MM.1S (cell line): ENCODE measurements around the gene ADD3.

Experiments
- DNase-seq: peaks from one replicate; pipeline ENCODE4 v3.0.0-alpha.2; 2015
- H2AFZ ChIP-seq: fragments of 300-600 bp; sonication (generic); 2 replicates; pipeline ENCODE4 v1.6.0; 2016; ENCODE audit warnings: antibody characterized with exemption, low read length
- H3F3A ChIP-seq: fragments of 300-600 bp; sonication (generic); 2 replicates; pipeline ENCODE4 v1.6.1; 2016; ENCODE audit warnings: mild to moderate bottlenecking, antibody characterized with exemption, low read length, moderate library complexity, mixed read lengths; ENCODE audit not compliant: insufficient read depth
- H3K27ac ChIP-seq: fragments of 300-600 bp; sonication (generic); 2 replicates; pipeline ENCODE4 v1.5.1; 2016; ENCODE audit warnings: mild to moderate bottlenecking, low read length
- H3K27me3 ChIP-seq: fragments of 300-600 bp; sonication (generic); replicated peaks from 2 replicates; pipeline ENCODE4 v1.6.0; 2016; ENCODE audit warnings: low read length; ENCODE audit not compliant: insufficient read depth
- H3K36me3 ChIP-seq: fragments of 300-600 bp; sonication (generic); replicated peaks from 2 replicates; pipeline ENCODE4 v1.6.1; 2016; ENCODE audit warnings: mild to moderate bottlenecking, low read length, mixed read lengths; ENCODE audit not compliant: insufficient read depth
- H3K4me1 ChIP-seq: fragments of 300-600 bp; sonication (generic); 2 replicates; pipeline ENCODE4 v1.6.1; 2016; ENCODE audit warnings: low read length, mixed read lengths
- H3K4me2 ChIP-seq: fragments of 300-600 bp; sonication (generic); 2 replicates; pipeline ENCODE4 v1.6.0; 2016; ENCODE audit warnings: low read depth, low read length
- H3K4me3 ChIP-seq: fragments of 300-600 bp; sonication (generic); 2 replicates; pipeline ENCODE4 v1.5.1; 2016; ENCODE audit warnings: low read length, mixed read lengths
- H3K79me2 ChIP-seq: fragments of 300-600 bp; sonication (generic); 2 replicates; pipeline ENCODE4 v1.6.1; 2016; ENCODE audit warnings: mixed run types, low read length, mixed read lengths
- H3K9ac ChIP-seq: fragments of 300-600 bp; sonication (generic); 2 replicates; pipeline ENCODE4 v1.6.1; 2016; ENCODE audit warnings: low read length, mixed read lengths
- H3K9me2 ChIP-seq: fragments of 300-600 bp; sonication (generic); replicated peaks from 2 replicates; pipeline ENCODE4 v1.6.1; 2016; ENCODE audit warnings: mild to moderate bottlenecking, low read length, mixed read lengths; ENCODE audit not compliant: insufficient read depth
- H3K9me3 ChIP-seq: fragments of 300-600 bp; sonication (generic); replicated peaks from 2 replicates; pipeline ENCODE4 v1.6.1; 2016; ENCODE audit warnings: mild to moderate bottlenecking, low read length, mixed read lengths; ENCODE audit not compliant: insufficient read depth
- H4K20me1 ChIP-seq: fragments of 300-600 bp; sonication (generic); 2 replicates; pipeline ENCODE4 v1.6.1; 2016; ENCODE audit warnings: mild to moderate bottlenecking, low read length, moderate library complexity, mixed read lengths; ENCODE audit not compliant: insufficient read depth
- EZH2 ChIP-seq: fragments of 300-600 bp; sonication (generic); optimal IDR thresholded peaks from 2 replicates; pipeline ENCODE3; 2017; ENCODE audit warnings: low read depth, mild to moderate bottlenecking, antibody characterized with exemption, low read length, mixed read lengths
- EZH2phosphoT487 ChIP-seq: fragments of 300-600 bp; sonication (generic); IDR thresholded peaks from 2 replicates; pipeline ENCODE4 v1.6.1; 2018; ENCODE audit warnings: antibody characterized with exemption, low read length
- TF ChIP-seq, protein P1 (sequence below): fragments of 300-600 bp; sonication (generic); IDR thresholded peaks from 2 replicates; pipeline ENCODE4 v1.5.1; 2016; ENCODE audit warnings: antibody characterized with exemption, low read length, mixed read lengths

The ADD3 gene

DNA sequence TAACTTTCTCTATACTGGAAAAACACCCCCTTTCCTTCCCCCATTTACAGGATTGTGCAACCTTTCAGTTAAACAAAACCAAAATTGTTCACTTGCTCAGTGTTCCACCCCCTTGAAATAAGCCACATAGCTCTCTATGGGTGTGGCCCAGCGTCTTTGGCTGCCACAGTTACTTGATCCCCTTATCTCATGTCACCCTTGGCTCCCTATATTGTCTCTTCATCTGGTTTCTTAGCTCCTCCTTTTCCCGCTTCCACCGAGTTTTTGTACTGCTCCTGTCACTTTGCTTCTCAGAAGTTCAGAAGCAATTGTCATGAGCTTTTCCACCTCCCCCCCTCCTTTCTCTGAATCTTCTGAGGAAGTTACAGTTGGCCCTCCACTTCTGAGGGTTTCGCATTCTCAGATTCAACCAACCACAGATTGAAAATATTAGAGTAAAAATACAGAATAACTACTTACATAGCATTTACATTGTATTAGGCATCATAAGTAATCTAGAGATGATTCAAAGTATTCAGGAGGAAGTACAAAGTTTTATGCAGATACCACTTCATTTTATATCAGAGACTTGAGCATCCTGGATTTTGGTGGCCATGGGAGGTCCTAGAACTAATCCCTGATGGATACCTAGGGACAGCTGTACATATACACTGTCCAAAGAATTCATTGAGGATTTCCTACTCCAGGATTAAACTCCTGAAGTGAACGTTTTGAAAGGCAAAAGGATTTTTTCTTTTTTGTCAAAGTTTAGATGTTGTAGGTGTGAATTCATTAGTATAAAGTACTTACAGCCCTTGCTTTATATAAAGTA lies 60.4 kb downstream of the ADD3 start:
- H3K27ac ChIP-seq, result peak overlapping the region; percentile 44; the same call in 1 of the 2 replicates

DNA sequence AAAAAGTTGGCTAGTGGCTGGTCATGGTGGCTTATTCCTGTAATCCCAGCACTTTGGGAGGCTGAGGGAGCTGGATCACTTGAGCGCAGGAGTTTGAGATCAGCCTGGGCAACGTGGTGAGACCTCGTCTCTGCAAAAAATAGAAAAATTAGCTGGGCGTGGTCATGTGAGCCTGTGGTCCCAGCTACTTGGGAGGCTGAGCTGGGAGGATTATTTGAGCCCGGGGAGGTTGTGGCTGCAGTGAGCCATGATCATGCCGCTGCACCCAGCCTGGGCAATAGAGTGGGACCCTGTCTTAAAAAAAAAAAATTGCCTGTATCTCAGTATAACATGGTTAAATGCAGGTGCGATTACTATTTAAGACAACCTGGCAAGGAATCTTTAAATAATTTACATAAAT lies 61.0 kb downstream of the ADD3 start:
- no peaks in the 10 kb centered on the region for H3K9me2 ChIP-seq
- no peak overlapping the region for H3K4me3 ChIP-seq
- TF ChIP-seq, protein P1, sequence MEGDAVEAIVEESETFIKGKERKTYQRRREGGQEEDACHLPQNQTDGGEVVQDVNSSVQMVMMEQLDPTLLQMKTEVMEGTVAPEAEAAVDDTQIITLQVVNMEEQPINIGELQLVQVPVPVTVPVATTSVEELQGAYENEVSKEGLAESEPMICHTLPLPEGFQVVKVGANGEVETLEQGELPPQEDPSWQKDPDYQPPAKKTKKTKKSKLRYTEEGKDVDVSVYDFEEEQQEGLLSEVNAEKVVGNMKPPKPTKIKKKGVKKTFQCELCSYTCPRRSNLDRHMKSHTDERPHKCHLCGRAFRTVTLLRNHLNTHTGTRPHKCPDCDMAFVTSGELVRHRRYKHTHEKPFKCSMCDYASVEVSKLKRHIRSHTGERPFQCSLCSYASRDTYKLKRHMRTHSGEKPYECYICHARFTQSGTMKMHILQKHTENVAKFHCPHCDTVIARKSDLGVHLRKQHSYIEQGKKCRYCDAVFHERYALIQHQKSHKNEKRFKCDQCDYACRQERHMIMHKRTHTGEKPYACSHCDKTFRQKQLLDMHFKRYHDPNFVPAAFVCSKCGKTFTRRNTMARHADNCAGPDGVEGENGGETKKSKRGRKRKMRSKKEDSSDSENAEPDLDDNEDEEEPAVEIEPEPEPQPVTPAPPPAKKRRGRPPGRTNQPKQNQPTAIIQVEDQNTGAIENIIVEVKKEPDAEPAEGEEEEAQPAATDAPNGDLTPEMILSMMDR, result no peak
- TF ChIP-seq EZH2phosphoT487 (no peak), EZH2 (no peak)
- no peaks in the 10 kb centered on the region for H3K36me3 ChIP-seq
- no peak for DNase-seq
- peaks cover 26% of the 10 kb centered on the region for H3F3A ChIP-seq
- no peaks in the 10 kb centered on the region for H4K20me1 ChIP-seq
- peaks cover 19% of the 10 kb centered on the region for H3K79me2 ChIP-seq
- H3K4me2 ChIP-seq, result peak overlapping the region; percentile 75
- no peak overlapping the region; the same call in 1 of the 2 replicates for H3K27ac ChIP-seq
- H3K9me3 ChIP-seq, result no peaks in the 10 kb centered on the region
- no peak overlapping the region for H2AFZ ChIP-seq
- 0 out of 2 replicates have a peak, but pooled peaks cover 4% of the 10 kb centered on the region for H3K27me3 ChIP-seq
- peaks cover 50% of the 10 kb centered on the region for H3K4me1 ChIP-seq
- no peak overlapping the region for H3K9ac ChIP-seq

More for the DNA sequence above, 60.4 kb downstream of the ADD3 start:
- Histone ChIP-seq H3K27me3 (0 out of 2 replicates have a peak, but pooled peaks cover 4% of the 10 kb centered on the region), H2AFZ (no peak overlapping the region), H3K36me3 (no peaks in the 10 kb centered on the region), H3K79me2 (peaks cover 19% of the 10 kb centered on the region), H4K20me1 (no peaks in the 10 kb centered on the region), H3K9ac (no peak overlapping the region), H3K9me3 (no peaks in the 10 kb centered on the region), H3K9me2 (no peaks in the 10 kb centered on the region), H3K4me2 (peak overlapping the region; percentile 75), H3K4me1 (peaks cover 50% of the 10 kb centered on the region), H3F3A (peaks cover 27% of the 10 kb centered on the region), H3K4me3 (0 out of 2 replicates have a peak overlapping the region, but pooled peaks have one; percentile 0)
- peak; percentile 63 for DNase-seq
- TF ChIP-seq EZH2 (no peak), EZH2phosphoT487 (no peak)
- TF ChIP-seq, protein P1, result no peak

DNA sequence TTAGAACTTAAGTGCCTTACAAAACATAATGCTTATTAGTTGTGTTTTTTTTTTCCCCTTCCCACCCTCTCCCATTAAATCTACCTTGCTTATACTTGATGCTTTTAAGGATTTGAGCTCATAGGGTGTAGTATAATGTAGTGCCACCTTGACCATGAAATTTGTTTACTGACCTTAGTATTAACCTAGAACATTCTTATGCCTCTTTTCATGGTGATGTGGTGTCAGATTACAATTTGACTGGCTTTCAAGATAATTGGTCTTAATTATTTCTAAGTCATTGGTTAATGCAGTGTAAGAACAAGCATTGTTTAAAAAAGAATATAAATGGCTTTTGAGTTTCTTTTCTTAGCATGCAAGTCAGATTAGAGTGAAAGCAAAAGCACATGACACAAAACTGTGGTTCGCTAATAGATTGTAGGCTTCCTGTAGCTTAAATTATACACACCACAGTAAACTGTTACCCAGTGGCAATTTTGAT lies 61.8 kb downstream of the ADD3 start:
- Histone ChIP-seq H3K4me3 (peak overlapping the region; percentile 40), H3K9me2 (no peaks in the 10 kb centered on the region), H3K4me2 (peak overlapping the region; percentile 75), H3K9me3 (no peaks in the 10 kb centered on the region), H3K9ac (no peak overlapping the region; the same call in 1 of the 2 replicates), H3K27ac (peak overlapping the region; percentile 59; the same call in 1 of the 2 replicates), H3K4me1 (peaks cover 43% of the 10 kb centered on the region), H4K20me1 (no peaks in the 10 kb centered on the region), H3F3A (peaks cover 24% of the 10 kb centered on the region), H3K27me3 (0 out of 2 replicates have a peak, but pooled peaks cover 4% of the 10 kb centered on the region), H3K79me2 (peaks cover 19% of the 10 kb centered on the region), H3K36me3 (no peaks in the 10 kb centered on the region), H2AFZ (no peak overlapping the region)
- TF ChIP-seq EZH2 (no peak), EZH2phosphoT487 (no peak)
- TF ChIP-seq, protein P1, result no peak
- peak; percentile 69 for DNase-seq
